Measurements from ENCODE around the gene IPCEF1.

DNA sequence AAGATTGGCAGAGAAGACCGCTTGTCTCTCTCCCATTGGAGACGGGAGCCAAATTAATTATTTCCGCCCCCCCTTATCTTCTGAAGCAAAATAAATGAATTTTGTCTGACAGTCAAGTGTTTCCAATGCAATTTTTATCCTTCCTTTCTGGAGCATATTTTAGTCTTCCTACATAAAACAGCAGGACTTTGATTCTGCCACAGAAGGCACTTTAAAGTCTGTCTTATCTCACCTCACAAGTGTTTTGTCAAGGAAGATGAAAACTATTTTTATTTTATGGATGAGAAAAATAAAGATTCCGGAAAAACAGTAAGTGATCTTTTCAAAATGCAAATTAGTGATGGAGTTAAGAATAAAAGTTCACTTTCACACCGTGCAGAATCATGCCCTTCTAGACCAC, 177.2 kb downstream of the IPCEF1 start:
- TF ChIP-seq, protein P1, sequence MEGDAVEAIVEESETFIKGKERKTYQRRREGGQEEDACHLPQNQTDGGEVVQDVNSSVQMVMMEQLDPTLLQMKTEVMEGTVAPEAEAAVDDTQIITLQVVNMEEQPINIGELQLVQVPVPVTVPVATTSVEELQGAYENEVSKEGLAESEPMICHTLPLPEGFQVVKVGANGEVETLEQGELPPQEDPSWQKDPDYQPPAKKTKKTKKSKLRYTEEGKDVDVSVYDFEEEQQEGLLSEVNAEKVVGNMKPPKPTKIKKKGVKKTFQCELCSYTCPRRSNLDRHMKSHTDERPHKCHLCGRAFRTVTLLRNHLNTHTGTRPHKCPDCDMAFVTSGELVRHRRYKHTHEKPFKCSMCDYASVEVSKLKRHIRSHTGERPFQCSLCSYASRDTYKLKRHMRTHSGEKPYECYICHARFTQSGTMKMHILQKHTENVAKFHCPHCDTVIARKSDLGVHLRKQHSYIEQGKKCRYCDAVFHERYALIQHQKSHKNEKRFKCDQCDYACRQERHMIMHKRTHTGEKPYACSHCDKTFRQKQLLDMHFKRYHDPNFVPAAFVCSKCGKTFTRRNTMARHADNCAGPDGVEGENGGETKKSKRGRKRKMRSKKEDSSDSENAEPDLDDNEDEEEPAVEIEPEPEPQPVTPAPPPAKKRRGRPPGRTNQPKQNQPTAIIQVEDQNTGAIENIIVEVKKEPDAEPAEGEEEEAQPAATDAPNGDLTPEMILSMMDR (IDR thresholded peaks at IDR 0.05; ENCODE audit: poor library complexity), result no peak
- TF ChIP-seq EZH2phosphoT487 (IDR thresholded peaks at IDR 0.05; ENCODE audit: low read depth, severe bottlenecking, unreplicated experiment) (no peak), EZH2 (IDR thresholded peaks at IDR 0.05; ENCODE audit: borderline replicate concordance) (no peak)
